Large intestine (tissue), 3 donors: ENCODE results near the gene LAMA1. TPM values are rescaled to one million over a fixed set of nuclear protein-coding genes. Genes with fewer than 3 reads are reported as not detected.

Source experiments
- DNase-seq, 2 donors: peaks; one replicate each; pipeline versions ENCODE4 v3.0.0 to v3.0.0-alpha.2; 2013
- H3K27ac ChIP-seq: one replicate; pipeline ENCODE4 v1.5.1; 2013; ENCODE audit warnings: low read length
- H3K27me3 ChIP-seq: 2 replicates; pipeline ENCODE4 v1.6.1; 2013; ENCODE audit warnings: low read length; ENCODE audit not compliant: control insufficient read depth, insufficient read depth
- H3K36me3 ChIP-seq: 2 replicates; pipeline ENCODE4 v1.6.1; 2013; ENCODE audit warnings: low read length; ENCODE audit not compliant: control insufficient read depth, insufficient read depth
- H3K4me1 ChIP-seq: one replicate; pipeline ENCODE4 v1.6.1; 2013; ENCODE audit warnings: low read length; ENCODE audit not compliant: control insufficient read depth, insufficient read depth
- H3K4me3 ChIP-seq: one replicate; pipeline ENCODE4 v1.5.1; 2013; ENCODE audit warnings: low read length
- H3K9me3 ChIP-seq: one replicate; pipeline ENCODE4 v1.6.1; 2013; ENCODE audit warnings: mild to moderate bottlenecking, low read depth, low read length, moderate library complexity; ENCODE audit not compliant: control insufficient read depth
- WGBS: methylation state at CpG from one replicate; pipeline ENCODE4 v1.1.5; 2013; ENCODE audit warnings: low lambda C conversion rate; ENCODE audit not compliant: insufficient coverage; 5-methylcytosine and 5-hydroxymethylcytosine counted together
- polyA plus RNA-seq: library from polyadenylated mRNA; unstranded; fragments of 120-200 nt; gene quantifications from one replicate; pipeline ENCODE4 v1.2.1, GENCODE V29; 2013

Gene LAMA1
- polyA plus RNA-seq, 1 donor = 2.3 TPM

- H3K4me1 ChIP-seq = no peaks in the 10 kb centered on the region
- no peaks in the 10 kb centered on the region for H3K36me3 ChIP-seq
- H3K4me3 ChIP-seq = no peak overlapping the region
- H3K27ac ChIP-seq = no peak overlapping the region
- no peak for DNase-seq
- 100% methylated on average over 1 of the region's 5 CpGs for WGBS
- no peaks in the 10 kb centered on the region for H3K27me3 ChIP-seq
- H3K9me3 ChIP-seq = no peaks in the 10 kb centered on the region
Observed at GRCh38 chr18:7049951-7050350, 67.6 kb downstream of the LAMA1 start.

GRCh38 chr18:7048081-7048480 lies 69.5 kb downstream of the LAMA1 start:
- DNase-seq = no peak
- Histone ChIP-seq H3K27ac (no peak overlapping the region), H3K9me3 (no peaks in the 10 kb centered on the region), H3K36me3 (no peaks in the 10 kb centered on the region), H3K27me3 (no peaks in the 10 kb centered on the region), H3K4me3 (no peak overlapping the region), H3K4me1 (no peaks in the 10 kb centered on the region)
- 100% methylated on average over 2 of the region's 7 CpGs for WGBS

- Histone ChIP-seq H3K4me1 (no peaks in the 10 kb centered on the region), H3K36me3 (no peaks in the 10 kb centered on the region)
- no CpG with 5 or more reads among the region's 1 CpG for WGBS
Observed at GRCh38 chr18:7047336-7047735, 70.3 kb downstream of the LAMA1 start.

GRCh38 chr18:7038330-7038851 lies 79.2 kb downstream of the LAMA1 start:
- peak; percentile 68 to 74 for DNase-seq
- Histone ChIP-seq H3K9me3 (no peaks in the 10 kb centered on the region), H3K36me3 (no peaks in the 10 kb centered on the region), H3K4me1 (no peaks in the 10 kb centered on the region), H3K27me3 (no peaks in the 10 kb centered on the region), H3K27ac (peak overlapping the region; percentile 53), H3K4me3 (no peak overlapping the region)
- WGBS = 60% methylated on average over 1 of the region's 20 CpGs

More at GRCh38 chr18:7047336-7047735, 70.3 kb downstream of the LAMA1 start:
- no peak overlapping the region for H3K27ac ChIP-seq
- no peak overlapping the region for H3K4me3 ChIP-seq
- no peaks in the 10 kb centered on the region for H3K9me3 ChIP-seq
- DNase-seq = no peak
- no peaks in the 10 kb centered on the region for H3K27me3 ChIP-seq

GRCh38 chr18:7037470-7037869 lies 80.1 kb downstream of the LAMA1 start:
- DNase-seq = no peak
- WGBS = no CpG with 5 or more reads among the region's 11 CpGs

GRCh38 chr18:7035807-7036206 lies 81.8 kb downstream of the LAMA1 start:
- H3K4me1 ChIP-seq = no peaks in the 10 kb centered on the region
- H3K27me3 ChIP-seq = no peaks in the 10 kb centered on the region
- no peak overlapping the region for H3K27ac ChIP-seq
- no peaks in the 10 kb centered on the region for H3K9me3 ChIP-seq
- no peaks in the 10 kb centered on the region for H3K36me3 ChIP-seq
- no peak for DNase-seq
- WGBS = 97% methylated on average over 9 of the region's 11 CpGs
- H3K4me3 ChIP-seq = no peak overlapping the region

More at GRCh38 chr18:7037470-7037869, 80.1 kb downstream of the LAMA1 start:
- H3K36me3 ChIP-seq = no peaks in the 10 kb centered on the region
- no peak overlapping the region for H3K4me3 ChIP-seq
- no peaks in the 10 kb centered on the region for H3K27me3 ChIP-seq
- no peaks in the 10 kb centered on the region for H3K4me1 ChIP-seq
- H3K9me3 ChIP-seq = no peaks in the 10 kb centered on the region
- H3K27ac ChIP-seq = no peak overlapping the region

- Histone ChIP-seq H3K9me3 (no peaks in the 10 kb centered on the region), H3K27ac (no peak overlapping the region), H3K4me1 (no peaks in the 10 kb centered on the region), H3K27me3 (no peaks in the 10 kb centered on the region), H3K4me3 (no peak overlapping the region), H3K36me3 (no peaks in the 10 kb centered on the region)
- WGBS = no CpG with 5 or more reads among the region's 5 CpGs
- no peak for DNase-seq
Observed at GRCh38 chr18:7034924-7035323, 82.7 kb downstream of the LAMA1 start.

GRCh38 chr18:7032537-7032936 lies 85.1 kb downstream of the LAMA1 start:
- 89% methylated on average over 1 of the region's 3 CpGs for WGBS
- Histone ChIP-seq H3K4me1 (no peaks in the 10 kb centered on the region), H3K36me3 (no peaks in the 10 kb centered on the region), H3K27me3 (no peaks in the 10 kb centered on the region), H3K27ac (no peak overlapping the region), H3K4me3 (no peak overlapping the region), H3K9me3 (no peaks in the 10 kb centered on the region)
- DNase-seq = no peak

- no peak overlapping the region for H3K4me3 ChIP-seq
- 100% methylated on average over 2 of the region's 13 CpGs for WGBS
- H3K4me1 ChIP-seq = no peaks in the 10 kb centered on the region
- H3K27me3 ChIP-seq = no peaks in the 10 kb centered on the region
- H3K27ac ChIP-seq = no peak overlapping the region
- no peak for DNase-seq
- no peaks in the 10 kb centered on the region for H3K36me3 ChIP-seq
- no peaks in the 10 kb centered on the region for H3K9me3 ChIP-seq
Observed at GRCh38 chr18:7028625-7029024, 89.0 kb downstream of the LAMA1 start.

GRCh38 chr18:7025194-7025593 lies 92.4 kb downstream of the LAMA1 start:
- DNase-seq = no peak
- no peaks in the 10 kb centered on the region for H3K9me3 ChIP-seq
- no peaks in the 10 kb centered on the region for H3K36me3 ChIP-seq
- H3K27ac ChIP-seq = no peak overlapping the region
- H3K4me3 ChIP-seq = no peak overlapping the region
- H3K4me1 ChIP-seq = no peaks in the 10 kb centered on the region
- no CpG with 5 or more reads among the region's 6 CpGs for WGBS
- H3K27me3 ChIP-seq = no peaks in the 10 kb centered on the region

GRCh38 chr18:7023581-7023980 lies 94.0 kb downstream of the LAMA1 start:
- H3K27me3 ChIP-seq = no peaks in the 10 kb centered on the region
- no peaks in the 10 kb centered on the region for H3K9me3 ChIP-seq
- H3K27ac ChIP-seq = no peak overlapping the region
- no peaks in the 10 kb centered on the region for H3K36me3 ChIP-seq
- no CpG with 5 or more reads among the region's 7 CpGs for WGBS
- DNase-seq = no peak
- no peak overlapping the region for H3K4me3 ChIP-seq
- H3K4me1 ChIP-seq = no peaks in the 10 kb centered on the region
